ENCODE results near the gene LRP3.
"Not testable (repeated sequence)": the region's sequence is repeated elsewhere in the genome, so short reads cannot be mapped to it uniquely, and the experiment has no call there.

LRP3 gene, protein sequence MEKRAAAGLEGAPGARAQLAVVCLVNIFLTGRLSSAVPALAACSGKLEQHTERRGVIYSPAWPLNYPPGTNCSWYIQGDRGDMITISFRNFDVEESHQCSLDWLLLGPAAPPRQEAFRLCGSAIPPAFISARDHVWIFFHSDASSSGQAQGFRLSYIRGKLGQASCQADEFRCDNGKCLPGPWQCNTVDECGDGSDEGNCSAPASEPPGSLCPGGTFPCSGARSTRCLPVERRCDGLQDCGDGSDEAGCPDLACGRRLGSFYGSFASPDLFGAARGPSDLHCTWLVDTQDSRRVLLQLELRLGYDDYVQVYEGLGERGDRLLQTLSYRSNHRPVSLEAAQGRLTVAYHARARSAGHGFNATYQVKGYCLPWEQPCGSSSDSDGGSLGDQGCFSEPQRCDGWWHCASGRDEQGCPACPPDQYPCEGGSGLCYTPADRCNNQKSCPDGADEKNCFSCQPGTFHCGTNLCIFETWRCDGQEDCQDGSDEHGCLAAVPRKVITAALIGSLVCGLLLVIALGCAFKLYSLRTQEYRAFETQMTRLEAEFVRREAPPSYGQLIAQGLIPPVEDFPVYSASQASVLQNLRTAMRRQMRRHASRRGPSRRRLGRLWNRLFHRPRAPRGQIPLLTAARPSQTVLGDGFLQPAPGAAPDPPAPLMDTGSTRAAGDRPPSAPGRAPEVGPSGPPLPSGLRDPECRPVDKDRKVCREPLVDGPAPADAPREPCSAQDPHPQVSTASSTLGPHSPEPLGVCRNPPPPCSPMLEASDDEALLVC

DNA sequence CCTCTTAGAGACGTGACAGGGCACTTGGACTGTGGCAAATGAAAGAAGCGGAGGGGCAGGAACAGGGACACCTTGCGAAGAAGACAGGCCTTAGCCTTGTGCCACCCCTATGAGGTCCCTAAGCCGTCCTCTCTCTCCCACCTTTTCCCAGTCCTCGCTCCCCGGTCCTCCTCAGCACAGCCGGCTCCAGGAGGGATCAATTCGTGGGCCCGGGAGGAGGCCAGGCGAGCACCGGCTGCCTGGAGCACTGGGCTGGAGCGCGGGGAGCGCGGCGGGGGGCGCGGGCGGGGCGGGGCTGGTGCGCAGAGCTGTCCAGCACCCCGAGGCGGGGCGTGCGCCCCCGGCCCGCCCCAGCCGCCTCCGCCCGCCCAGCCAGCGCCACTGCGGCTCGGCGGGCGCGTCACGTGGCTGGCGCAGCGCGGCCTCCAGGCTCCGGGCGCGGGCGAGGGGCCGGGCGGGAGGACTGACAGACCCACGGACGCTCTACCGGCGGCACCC, at the start of gene LRP3:
TSS of gene LRP3 (plus strand) at position 466 of the 498 bp plus-strand sequence. CDS start 456 bp downstream, outside the sequence.
- DNase-seq: no peak

DNA sequence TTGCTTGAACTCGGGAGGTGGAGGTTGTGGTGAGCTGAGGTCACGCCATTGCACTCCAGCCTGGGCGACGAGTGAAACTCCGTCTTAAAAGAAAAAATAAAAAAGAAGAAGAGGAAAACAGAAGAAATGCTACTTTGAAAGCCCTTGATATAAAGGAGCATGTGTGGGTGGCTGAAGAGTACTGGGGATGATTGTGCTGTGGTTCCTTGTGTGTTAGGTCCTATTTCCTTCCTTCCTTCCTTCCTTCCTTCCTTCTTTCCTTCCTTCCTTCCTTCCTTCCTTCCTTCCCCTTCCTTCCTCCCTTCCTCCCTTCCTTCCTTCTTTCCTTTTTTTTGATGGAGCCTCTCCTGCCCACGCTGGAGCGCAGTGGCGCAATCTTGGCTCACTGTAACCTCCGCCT, 47.9 kb upstream of the LRP3 start:
- DNase-seq: no peak

DNA sequence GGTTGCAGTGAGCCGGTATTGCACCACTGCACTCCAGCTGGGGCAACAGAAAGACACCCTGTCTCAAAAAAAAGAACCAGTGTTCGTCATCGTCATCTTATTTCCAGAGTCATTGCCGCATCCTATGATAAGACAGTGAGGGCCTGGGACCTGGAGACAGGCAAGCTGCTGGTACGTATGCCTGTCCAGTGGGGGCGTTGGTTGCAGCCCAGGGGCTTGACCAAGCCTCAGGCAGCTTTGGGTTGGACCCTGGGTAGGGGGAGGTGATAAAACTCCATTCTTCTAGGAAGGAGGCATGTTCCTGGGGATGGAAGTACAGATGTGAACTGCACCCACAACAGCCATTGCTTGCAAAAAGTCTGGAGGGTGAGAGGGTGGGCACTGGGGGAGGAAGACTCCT, 46.6 kb upstream of the LRP3 start:
- DNase-seq: no peak

DNA sequence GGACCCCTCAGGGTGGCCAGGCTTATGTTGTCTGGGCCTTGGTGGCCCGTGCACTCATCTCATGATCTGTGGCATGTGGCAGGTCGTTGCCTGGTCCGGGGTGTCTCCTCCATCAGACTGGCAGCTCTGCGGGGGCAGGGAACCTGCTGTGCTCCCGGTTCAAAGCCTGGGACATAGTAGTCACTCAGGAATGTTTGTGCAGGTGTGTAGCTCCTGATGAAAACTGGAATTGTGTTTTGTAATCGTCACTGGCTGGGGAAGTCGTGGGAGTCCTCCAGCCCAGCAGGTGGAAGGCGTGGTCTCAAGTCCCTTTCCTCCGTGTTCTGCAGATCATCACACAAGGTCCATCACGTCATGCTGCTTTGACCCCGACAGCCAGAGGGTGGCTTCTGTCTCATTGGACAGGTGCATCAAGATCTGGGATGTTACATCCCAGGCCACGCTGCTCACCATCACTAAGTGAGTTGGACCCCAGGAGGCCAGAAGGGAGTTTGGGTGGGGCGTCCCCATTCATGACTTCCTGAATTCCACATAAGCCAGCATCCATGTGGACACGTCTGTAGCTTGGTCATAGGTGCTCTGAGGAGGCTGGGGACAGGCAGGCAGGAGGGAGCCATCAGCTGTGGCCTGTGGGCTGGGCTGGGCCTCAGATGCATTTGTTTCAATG, 43.1 kb upstream of the LRP3 start:
- DNase-seq: no peak

DNA sequence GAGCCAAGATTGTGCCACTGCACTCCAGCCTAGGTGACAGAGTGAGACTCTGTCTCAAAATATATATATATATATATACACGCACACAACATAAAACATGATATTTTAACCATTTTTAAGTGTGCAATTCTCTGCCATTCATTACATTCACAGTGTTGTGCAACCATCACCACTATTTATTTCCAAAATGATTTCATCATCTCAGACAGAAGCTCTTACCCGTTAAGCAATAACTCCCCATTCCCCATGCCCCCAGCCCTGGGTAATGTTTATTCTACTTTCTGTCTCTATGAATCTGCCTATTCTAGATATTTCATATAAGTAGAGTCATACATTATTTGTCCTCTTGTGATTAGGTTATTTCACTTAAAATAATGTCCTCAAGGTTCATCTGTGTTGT, 42.0 kb upstream of the LRP3 start:
- DNase-seq: no peak

DNA sequence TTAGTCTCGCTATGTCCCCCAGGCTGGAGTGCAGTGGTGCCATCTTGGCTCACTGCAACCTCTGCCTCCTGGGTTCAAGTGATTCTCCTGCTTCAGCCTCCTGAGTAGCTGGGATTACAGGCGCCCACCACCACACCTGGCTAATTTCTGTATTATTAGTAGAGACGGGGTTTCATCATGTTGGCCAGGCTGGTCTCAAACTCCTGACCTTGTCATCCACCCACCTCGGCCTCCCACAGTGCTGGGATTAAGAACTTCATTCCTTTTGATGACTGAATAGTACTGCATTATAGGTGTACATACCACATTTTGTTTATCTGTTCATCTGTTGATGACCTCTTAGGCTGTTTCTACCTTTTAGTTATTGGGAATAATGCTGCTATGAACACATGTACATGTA, 41.5 kb upstream of the LRP3 start:
- DNase-seq: not testable (repeated sequence)

DNA sequence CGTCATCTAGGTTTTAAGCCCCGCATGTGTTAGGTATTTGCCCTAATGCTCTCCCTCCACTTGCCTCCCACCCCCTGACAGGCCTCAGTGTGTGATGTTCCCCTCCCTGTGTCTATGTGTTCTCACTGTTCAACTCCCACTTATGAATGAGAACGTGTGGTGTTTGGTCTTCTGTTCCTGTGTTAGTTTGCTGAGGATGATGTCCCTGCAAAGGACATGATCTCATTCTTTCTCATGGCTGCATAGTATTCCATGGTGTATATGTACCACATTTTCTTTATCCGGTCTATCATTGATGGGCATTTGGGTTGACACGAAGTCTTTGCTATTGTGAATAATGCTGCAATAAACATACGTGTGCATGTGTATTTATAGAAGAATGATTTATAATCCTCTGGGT, 39.8 kb upstream of the LRP3 start:
- not testable (repeated sequence) for DNase-seq

DNA sequence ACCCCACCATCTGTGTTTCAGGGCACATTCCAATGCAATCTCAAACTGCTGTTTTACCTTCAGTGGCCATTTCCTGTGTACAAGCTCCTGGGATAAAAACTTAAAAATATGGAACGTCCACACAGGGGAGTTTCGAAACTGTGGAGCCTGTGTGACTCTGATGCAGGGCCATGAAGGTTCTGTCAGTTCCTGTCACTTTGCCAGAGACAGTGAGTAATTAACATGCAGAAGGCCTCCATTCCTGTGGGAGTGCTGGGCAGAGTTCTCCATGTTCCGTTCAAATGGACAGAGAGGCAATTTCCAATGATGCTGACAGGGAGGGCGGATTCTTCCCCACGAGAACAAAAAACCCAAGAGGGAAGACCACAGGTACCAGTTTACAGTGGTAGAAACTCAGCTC, 37.8 kb upstream of the LRP3 start:
- DNase-seq: no peak

DNA sequence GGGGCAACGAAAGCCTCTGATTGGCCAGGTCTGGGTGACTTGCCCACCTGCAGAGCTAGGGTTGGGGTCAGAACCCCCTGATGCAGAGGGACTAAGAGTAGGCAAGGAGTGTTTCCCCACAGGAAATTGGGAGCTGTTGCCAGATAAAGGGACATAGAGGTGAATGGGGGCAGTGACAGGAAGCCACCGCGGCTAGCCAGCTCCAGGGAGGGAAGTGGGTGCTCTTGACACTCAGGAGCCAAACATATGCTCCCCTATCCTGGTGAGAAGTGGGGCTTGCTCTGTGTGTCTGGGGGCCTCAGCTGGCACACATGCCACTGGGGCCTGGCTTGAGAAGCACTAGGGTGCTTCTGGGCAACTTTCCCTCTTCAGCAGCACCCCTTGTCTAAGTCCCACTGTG, 36.2 kb upstream of the LRP3 start:
- DNase-seq: no peak

DNA sequence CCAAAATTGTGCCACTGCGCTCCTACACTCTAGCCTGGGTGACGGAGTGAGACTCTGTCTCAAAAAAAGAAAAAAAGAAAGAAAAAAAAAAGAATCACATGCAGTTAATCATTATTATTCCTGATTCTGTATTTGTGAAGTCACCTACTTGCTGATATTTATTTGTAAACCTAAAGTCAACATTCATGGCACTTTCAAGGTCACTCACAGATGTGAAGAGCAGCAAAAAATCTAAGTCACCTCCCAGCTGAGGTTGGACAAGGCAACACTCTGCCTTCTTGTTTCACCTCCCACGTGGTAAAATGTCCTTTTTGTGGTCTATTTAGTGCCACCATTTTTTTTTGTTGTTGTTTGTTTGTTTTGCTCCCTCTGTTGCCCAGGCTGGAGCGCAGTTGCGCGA, 35.8 kb upstream of the LRP3 start:
- DNase-seq: no peak

DNA sequence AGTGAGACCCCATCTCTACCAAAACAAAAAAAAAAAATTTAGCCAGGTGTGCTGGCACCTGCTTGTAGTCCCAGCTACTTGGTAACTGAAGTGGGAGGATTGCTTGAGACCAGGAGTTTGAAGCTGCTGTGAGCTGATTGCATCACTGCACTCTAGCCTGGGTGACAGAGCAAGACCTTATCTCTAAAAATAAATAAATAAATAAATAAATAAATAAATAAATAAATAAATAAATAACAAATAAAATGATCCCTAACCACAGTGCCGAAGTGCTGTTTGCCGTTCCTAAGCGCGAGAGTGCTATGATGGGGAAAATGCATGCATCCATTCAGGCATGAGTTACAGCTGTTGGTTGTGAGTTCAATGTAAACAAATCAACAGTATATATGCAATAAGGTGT, 35.0 kb upstream of the LRP3 start:
- DNase-seq: no peak

DNA sequence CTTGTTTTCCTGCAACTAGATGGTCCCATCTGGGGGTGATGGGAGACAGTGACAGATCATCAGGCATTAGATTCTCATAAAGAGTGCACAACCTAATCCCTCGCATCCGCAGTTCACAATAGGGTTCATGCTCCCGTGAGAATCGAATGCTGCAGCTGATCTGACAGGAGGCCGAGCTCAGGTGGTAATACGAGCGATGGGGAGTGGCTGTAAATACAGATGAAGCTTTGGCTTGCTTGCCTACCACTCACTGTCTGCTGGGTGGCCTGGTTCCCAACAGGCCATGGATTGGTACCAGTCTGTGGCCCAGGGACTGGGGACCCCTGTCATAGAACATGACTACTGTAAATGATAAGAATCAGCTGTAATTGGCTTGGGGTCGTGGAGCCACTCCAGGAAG, 34.2 kb upstream of the LRP3 start:
- DNase-seq: no peak

DNA sequence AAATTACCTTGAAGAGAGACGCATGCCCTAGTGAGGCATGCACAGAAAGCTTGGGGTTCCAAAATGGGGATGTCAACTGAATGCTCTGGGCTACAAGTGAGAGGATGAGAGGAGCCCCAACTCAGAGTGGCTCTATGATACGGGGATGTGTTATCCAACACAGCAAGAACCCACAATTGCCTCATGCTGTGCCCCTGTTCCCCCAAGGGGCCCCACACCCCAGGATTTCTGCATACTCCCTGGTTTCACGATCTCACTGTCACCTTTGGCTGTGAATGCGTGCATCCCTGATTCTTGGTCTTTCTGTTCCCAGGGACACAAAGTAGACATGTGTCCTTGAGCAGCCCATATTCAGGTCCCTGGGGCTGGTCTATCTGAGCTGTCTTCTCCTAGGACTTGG, 32.9 kb upstream of the LRP3 start:
- DNase-seq: no peak

DNA sequence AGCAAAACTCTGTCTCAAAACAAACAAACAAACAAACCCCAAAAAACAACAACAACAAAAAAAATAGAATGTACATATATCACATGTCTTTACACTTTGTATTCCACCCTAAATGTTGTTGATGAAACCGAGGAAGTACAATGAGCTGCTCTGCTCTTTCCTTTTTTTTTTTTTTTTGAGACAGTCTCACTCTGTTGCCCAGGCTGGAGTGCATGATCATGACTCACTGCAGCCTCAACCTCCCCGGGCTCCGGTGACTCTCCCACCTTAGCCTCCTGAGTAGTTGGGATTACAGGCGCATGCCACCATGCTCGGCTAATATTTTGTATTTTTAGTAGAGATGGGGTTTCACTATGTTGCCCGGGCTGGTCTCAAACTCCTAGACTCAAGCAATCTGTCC, 30.6 kb upstream of the LRP3 start:
- DNase-seq: no peak

DNA sequence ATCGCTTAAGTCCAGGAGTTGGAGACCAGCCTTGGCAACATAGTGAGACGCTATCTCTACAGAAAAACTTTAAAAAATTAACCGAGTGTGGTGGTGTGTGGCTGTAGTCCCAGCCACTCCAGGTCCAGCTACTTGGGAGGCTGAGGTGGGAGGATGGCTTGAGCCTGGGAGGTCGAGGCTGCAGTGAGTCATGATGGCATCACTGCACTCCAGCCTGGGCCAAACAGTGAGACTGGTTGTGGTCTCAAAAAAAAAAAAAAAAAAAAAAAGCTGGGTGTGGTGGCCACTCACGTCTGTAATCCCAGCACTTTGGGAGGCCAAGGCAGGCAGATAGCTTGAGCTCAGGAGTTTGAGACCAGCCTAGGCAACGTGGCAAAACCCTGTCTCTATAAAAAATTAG, 28.1 kb upstream of the LRP3 start:
- DNase-seq: not testable (repeated sequence)

DNA sequence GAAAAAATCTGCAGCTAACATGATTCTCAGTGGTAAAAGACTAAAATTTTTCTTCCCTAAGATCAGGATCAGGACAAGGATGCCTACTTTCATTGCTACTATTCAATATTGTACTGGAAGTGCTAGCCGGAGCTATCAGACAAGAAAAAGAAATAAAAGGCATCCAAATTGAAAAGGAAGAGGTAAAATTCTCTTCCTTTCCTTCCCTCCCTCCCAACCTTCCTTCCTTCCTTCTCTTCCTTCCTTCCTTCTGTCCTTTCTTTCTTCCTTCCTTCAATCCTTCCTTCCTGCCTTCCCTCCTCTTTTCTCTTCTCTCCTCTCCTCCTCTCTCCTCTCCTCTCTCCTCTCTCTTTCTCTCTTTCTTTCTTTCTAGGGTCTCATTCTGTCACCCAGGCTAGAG, 26.7 kb upstream of the LRP3 start:
- no peak for DNase-seq

DNA sequence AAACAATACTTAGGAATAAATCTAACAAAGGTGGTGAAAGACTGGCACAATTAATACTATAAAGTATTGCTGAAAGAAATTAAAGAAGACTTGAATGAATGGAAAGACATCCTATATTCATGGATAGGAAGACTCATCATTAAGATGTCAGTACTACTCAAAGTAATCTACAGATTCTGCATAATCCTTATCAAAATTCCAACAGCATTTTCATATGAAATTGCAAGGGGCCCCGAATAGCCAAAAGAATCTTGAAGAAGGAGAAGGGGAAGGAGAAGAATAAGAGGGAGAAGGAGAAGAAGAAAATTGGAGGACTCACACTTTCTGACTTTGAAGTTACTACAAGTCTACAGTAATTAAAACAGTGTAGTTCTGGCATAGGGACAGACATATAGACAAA, 25.6 kb upstream of the LRP3 start:
- DNase-seq: no peak

DNA sequence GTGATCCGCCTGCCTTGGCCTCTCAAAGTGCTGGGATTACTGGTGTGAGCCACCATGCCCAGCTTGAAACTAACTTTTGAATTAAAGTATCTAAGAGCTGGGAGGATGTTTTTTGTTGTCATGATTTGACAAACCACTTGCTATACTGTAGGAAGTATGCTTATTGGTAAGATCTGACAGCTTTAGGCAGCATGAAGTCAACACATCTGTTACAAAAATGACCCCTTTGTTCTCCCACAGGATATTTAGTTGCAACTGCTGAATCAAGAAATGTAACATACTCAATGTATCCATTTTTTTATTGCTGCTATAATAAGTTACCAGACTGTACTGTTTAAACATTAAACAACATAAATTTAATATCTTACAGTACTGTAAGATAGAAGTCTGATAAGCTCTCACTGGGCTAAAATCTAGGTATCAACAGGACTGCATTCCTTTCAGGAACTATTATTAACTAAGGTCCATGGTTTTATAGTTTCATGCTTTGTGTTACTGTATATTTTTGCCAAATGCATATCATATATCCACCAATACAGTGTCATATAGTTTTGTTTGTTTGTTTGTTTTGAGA, 22.8 kb upstream of the LRP3 start:
- no peak for DNase-seq

DNA sequence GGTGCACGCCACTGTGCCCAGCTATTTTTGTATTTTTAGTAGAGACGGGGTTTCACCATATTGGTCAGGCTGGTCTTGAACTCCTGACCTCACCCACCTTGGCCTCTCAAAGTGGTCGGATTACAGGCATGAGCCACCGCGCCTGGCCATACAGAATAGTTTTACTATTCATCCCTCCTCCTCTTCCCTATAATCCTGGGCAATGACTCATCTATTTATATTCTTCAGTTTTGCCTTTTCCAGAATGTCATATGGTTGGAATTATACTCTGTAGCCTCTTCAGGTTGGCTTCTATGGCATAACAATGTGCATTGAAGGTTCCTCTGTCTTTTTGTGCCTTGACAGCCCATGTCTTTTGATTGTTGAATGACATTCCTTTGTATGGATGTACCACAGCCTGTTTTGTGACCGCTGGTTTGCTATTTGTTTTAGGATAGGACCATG, 22.2 kb upstream of the LRP3 start:
- DNase-seq: no peak

DNA sequence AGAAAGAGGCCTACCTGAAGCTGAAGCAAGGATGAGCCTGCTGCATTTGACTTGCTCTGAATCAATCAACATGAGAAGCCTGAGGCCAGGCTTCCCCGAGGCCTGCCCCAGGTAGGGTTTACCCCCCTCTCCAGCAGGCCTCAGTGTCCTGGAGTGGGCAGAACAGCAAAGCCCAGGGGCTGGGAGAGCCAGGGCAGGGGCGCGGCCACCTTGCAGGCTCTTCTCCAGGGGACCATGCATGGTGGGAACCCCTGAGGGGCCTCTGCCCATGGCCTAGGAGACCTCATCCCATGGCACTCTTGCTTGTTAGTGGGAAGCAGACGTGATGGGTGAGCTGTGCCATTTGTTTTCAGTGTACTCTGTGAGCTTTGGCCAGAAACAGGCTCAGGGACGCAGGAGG, 19.9 kb upstream of the LRP3 start:
- DNase-seq: no peak

DNA sequence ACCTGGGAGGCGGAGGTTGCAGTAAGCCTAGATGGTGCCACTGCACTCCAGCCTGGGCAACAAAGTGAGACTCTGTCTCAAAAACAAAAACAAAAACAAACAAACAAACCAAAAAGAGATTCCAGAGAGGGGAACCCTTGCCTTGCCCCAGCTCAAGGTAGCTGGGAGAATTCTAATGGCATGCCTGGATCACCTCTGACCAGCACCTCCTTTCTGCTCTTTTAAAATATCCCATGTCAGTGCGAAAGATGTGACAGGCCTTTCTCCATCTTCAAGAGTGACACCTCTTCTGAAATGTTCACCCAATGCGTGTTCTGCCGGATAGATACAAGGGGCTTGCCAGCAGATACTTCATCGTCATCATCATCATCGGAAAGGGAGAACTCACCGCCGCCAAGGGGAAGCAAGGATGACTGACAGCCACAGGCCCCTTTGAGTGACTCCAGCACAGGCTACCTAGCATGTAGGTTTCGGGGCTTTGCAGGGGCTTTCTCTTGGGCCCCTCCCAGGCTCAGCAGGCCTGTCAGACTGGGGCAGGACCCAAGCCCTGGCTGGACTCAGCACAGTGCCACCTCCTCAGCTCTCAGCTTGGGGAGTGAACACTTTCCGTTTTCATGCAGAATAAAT, 18.9 kb upstream of the LRP3 start:
- no peak for DNase-seq

DNA sequence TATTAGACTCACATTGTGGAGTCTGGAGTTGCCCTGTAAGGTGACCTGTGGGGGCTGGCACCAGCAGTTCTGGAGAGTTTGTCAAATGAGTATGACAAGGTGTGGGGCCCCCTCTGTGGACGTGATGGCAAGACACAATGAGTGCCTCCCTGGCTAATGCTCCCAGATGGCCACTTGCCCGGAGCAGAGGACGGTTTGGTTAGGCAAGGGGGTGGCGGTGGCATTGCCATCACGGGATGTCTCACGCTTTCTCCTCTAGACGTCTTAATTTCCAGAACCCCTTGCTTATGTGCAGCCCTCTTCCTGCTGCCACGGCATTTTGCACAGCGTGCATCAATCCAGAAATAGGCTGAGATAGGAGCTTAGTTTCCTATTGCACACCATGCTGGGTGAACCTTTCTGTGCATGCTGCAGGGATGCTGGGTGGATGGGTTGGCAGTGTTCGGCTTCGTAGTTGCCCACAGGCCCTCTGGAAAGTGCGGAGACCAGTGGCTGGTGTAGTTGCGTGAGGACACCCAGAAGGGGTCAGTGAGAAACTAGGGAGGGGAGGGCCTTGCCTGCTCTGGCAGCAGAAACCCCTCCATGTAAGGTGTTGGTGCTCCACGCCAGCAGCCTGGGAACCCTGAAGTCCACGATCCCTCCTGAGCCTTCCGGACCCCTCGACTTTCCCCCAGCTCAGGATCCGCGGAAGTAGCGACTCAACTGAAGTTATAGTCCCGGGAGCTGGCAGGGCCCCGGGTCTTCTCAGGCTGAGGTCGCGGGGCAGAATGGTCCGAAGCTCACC, 18.1 kb upstream of the LRP3 start:
- DNase-seq: peak; percentile 14
